Activated naive CD4-positive, alpha-beta T cell treated with Interleukin-2 at 50 U/mL for 16 hours (primary cell): ENCODE data around the gene HSF4.
A peak's percentile ranks its signal among the peaks of the same experiment; 100 is the strongest.
"Not testable (repeated sequence)": the region's sequence is repeated elsewhere in the genome, so short reads cannot be mapped to it uniquely, and the experiment has no call there.

Experiments used
- DNase-seq: peaks from one replicate; pipeline ENCODE4 v3.0.0-alpha.2; 2020

Gene HSF4

GRCh38 chr16:67164599-67165061 lies at the start of gene HSF4:
TSS of gene HSF4 (plus strand) at chr16:67164745. CDS start at chr16:67164812, 67 bp downstream.
- DNase-seq, result no peak

- no peak for DNase-seq
Measured at GRCh38 chr16:67114793-67115192, 49.8 kb upstream of the HSF4 start.

- DNase-seq, result no peak
Measured at GRCh38 chr16:67115639-67116038, 48.9 kb upstream of the HSF4 start.

GRCh38 chr16:67116388-67117311 lies 47.9 kb upstream of the HSF4 start:
- DNase-seq, result no peak

GRCh38 chr16:67117716-67118115 lies 46.8 kb upstream of the HSF4 start:
- no peak for DNase-seq

GRCh38 chr16:67120025-67120424 lies 44.5 kb upstream of the HSF4 start:
- no peak for DNase-seq

- not testable (repeated sequence) for DNase-seq
Measured at GRCh38 chr16:67122799-67123198, 41.7 kb upstream of the HSF4 start.

- no peak for DNase-seq
Measured at GRCh38 chr16:67128417-67128816, 36.1 kb upstream of the HSF4 start.

GRCh38 chr16:67128887-67129286 lies 35.7 kb upstream of the HSF4 start:
- no peak for DNase-seq

- no peak for DNase-seq
Measured at GRCh38 chr16:67129422-67129821, 35.1 kb upstream of the HSF4 start.

- DNase-seq, result no peak
Measured at GRCh38 chr16:67137605-67138004, 26.9 kb upstream of the HSF4 start.

- DNase-seq, result no peak
Measured at GRCh38 chr16:67141391-67141790, 23.2 kb upstream of the HSF4 start.

- no peak for DNase-seq
Measured at GRCh38 chr16:67142342-67142741, 22.2 kb upstream of the HSF4 start.

GRCh38 chr16:67144943-67145342 lies 19.6 kb upstream of the HSF4 start:
- no peak for DNase-seq

- no peak for DNase-seq
Measured at GRCh38 chr16:67145746-67146145, 18.8 kb upstream of the HSF4 start.

- no peak for DNase-seq
Measured at GRCh38 chr16:67146523-67147357, 17.8 kb upstream of the HSF4 start.

- DNase-seq, result no peak
Measured at GRCh38 chr16:67147437-67148140, 17.0 kb upstream of the HSF4 start.

GRCh38 chr16:67148221-67148620 lies 16.3 kb upstream of the HSF4 start:
- no peak for DNase-seq

- no peak for DNase-seq
Measured at GRCh38 chr16:67148656-67149275, 15.8 kb upstream of the HSF4 start.

GRCh38 chr16:67149276-67150046 lies 15.1 kb upstream of the HSF4 start:
- no peak for DNase-seq

GRCh38 chr16:67150047-67150832 lies 14.3 kb upstream of the HSF4 start:
- DNase-seq, result peak; percentile 63
